ENCODE measurements around the gene ANKRD33. TPM values are rescaled to one million over a fixed set of nuclear protein-coding genes. Genes with fewer than 3 reads are reported as not detected.

ANKRD33 gene
- polyA plus RNA-seq, 1 of the 3 experiments (the other 2 are of a cell fraction), result not detected

DNA sequence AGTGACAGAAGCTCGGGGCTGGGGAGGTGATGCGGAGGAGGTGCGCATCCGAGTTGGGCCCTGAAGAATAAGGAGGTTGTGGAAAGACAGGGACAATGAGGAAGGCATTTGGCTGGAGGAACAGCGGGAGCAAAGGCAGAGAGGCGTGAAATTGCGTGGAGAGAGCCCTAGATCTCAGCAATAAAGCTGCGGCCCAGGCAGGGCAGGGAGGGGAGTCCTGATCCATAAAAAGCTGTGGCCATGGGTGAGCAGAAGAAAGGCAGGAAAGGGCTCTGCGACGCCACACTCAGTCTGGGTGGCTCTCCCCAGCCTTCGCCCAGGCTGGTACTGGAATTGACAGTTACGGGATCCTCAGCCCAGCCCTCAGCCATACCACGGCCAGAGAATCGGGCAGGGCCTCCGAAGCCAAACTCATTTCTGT, 41.6 kb upstream of the ANKRD33 start:
- POLR2A ChIA-PET, result no interaction called here
- H3K79me2 ChIP-seq (ENCODE audit: insufficient read depth), result no peaks in the 10 kb centered on the region
- H3K4me1 ChIP-seq (ENCODE audit: control insufficient read depth in 1 of 2, insufficient read depth in 2 of 2, low read depth in 1 of 2, low read length in 1 of 2), result peaks cover 0 to 50% of the 10 kb centered on the region in 2 experiments; a peak in 2 of 4 replicates
- no peak overlapping the region for H3K9ac ChIP-seq
- H3K36me3 ChIP-seq (replicated peaks in 1 of 2; ENCODE audit: control insufficient read depth in 1 of 2, insufficient read depth in 2 of 2, low read length in 1 of 2), result no peaks in the 10 kb centered on the region
- CTCF ChIA-PET, result interaction anchor here (0.9 to 3.5 kb wide), 9 partner anchors 9 to 425 kb away, joined by 3 to 16 read pairs (median 5); no protein-coding TSS in a partner anchor
- H2AFZ ChIP-seq (ENCODE audit: low read depth), result no peak overlapping the region
- H3K9me2 ChIP-seq, result no peaks in the 10 kb centered on the region
- TF ChIP-seq SIN3A (IDR thresholded peaks at IDR 0.05; ENCODE audit: borderline replicate concordance, low read depth, low read length) (no peak), GATA2 (CRISPR knock-in tag; IDR thresholded peaks at IDR 0.05) (no peak), TAF1 (IDR thresholded peaks at IDR 0.05; ENCODE audit: borderline replicate concordance, low read depth, low read length) (no peak)
- no peaks in the 10 kb centered on the region for H3K9me3 ChIP-seq
- no peaks in the 10 kb centered on the region for H3F3A ChIP-seq (replicated peaks; ENCODE audit: insufficient read depth)
- H3K4me3 ChIP-seq (ENCODE audit: low read depth in 2 of 2, low read length in 1 of 2), result no peak overlapping the region; a peak in 1 of 4 replicates
- no peak for DNase-seq
- H4K20me1 ChIP-seq (ENCODE audit: insufficient read depth), result no peaks in the 10 kb centered on the region
- peak overlapping the region; percentile 76 for H3K4me2 ChIP-seq
- peaks cover 15% of the 10 kb centered on the region; the same call in 1 of the 2 replicates for H3K27me3 ChIP-seq (ENCODE audit: insufficient read depth)
- WGBS (ENCODE audit: low lambda C conversion rate), result 94% methylated on average over 13 of the region's 15 CpGs
- H3K27ac ChIP-seq (ENCODE audit: low read depth in 2 of 2, low read length in 1 of 2), result peak overlapping the region in 1 of 2 experiments; percentile 90; a peak in 2 of 4 replicates

DNA sequence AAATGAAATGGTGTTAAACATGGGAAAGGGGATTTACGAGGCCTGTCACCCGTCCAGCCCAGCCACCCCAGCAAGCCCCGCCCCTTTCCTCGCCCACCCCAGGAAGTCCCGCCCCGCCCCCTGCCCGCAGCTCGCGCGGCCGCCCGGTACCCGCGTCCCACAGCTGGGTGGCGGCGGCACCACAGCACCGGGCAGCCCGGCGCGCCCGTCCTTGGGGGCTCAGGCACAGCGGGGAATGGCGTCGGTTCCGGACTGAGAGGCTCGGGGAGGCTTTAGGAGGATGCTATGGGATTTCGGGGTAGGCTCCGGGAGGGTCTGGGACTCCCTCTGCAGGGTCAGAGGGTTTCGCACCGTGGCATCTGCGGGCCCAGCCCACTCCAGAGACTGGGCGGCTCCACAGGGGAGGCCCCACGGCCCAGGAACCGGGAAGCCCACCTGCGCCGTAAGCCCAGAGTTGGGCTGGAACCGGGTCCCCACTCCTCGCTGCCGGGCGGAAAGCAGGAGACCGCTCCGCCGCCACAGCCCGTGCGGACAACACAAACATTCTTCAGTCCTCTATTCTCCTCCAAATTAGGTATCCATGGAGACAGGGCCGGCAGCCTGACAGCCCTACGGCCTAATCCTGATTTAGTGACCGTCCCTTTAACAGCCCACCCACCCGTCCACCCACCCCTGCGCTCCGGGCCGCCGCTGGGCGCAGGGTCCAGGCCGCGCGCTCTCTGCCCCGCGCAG, 40.8 kb upstream of the ANKRD33 start:
- H3K27me3 ChIP-seq (ENCODE audit: insufficient read depth), result peaks cover 12% of the 10 kb centered on the region; the same call in 1 of the 2 replicates
- no peaks in the 10 kb centered on the region for H3K36me3 ChIP-seq (replicated peaks in 1 of 2; ENCODE audit: control insufficient read depth in 1 of 2, insufficient read depth in 2 of 2, low read length in 1 of 2)
- no peaks in the 10 kb centered on the region for H3F3A ChIP-seq (replicated peaks; ENCODE audit: insufficient read depth)
- no peaks in the 10 kb centered on the region for H3K79me2 ChIP-seq (ENCODE audit: insufficient read depth)
- WGBS (ENCODE audit: low lambda C conversion rate), result 2% methylated on average over 20 of the region's 59 CpGs
- H2AFZ ChIP-seq (ENCODE audit: low read depth), result peak overlapping the region; percentile 84; the same call in 1 of the 2 replicates
- peak; percentile 94 for DNase-seq
- H3K9me3 ChIP-seq, result no peaks in the 10 kb centered on the region
- peaks cover 0 to 42% of the 10 kb centered on the region in 2 experiments; a peak in 2 of 4 replicates for H3K4me1 ChIP-seq (ENCODE audit: control insufficient read depth in 1 of 2, insufficient read depth in 2 of 2, low read depth in 1 of 2, low read length in 1 of 2)
- H4K20me1 ChIP-seq (ENCODE audit: insufficient read depth), result no peaks in the 10 kb centered on the region
- peak overlapping the region; percentile 61 to 63 for H3K4me3 ChIP-seq (ENCODE audit: low read depth in 2 of 2, low read length in 1 of 2)
- H3K27ac ChIP-seq (ENCODE audit: low read depth in 2 of 2, low read length in 1 of 2), result peak overlapping the region in 1 of 2 experiments; percentile 90; a peak in 2 of 4 replicates
- peak overlapping the region; percentile 76 for H3K4me2 ChIP-seq
- POLR2A ChIA-PET, result no interaction called here
- CTCF ChIA-PET, result interaction anchor here (0.9 to 3.5 kb wide), 5 partner anchors 18 to 426 kb away, joined by 3 to 16 read pairs (median 5); no protein-coding TSS in a partner anchor
- TF ChIP-seq MXI1 (IDR thresholded peaks at IDR 0.05; ENCODE audit: low read depth, low read length), result peak; percentile 31; the same call in 1 of the 2 replicates
- TF ChIP-seq EZH2phosphoT487 (IDR thresholded peaks at IDR 0.05; ENCODE audit: borderline replicate concordance, low read depth), result no peak
- no peaks in the 10 kb centered on the region for H3K9me2 ChIP-seq
- no peak overlapping the region; the same call in 1 of the 2 replicates for H3K9ac ChIP-seq

DNA sequence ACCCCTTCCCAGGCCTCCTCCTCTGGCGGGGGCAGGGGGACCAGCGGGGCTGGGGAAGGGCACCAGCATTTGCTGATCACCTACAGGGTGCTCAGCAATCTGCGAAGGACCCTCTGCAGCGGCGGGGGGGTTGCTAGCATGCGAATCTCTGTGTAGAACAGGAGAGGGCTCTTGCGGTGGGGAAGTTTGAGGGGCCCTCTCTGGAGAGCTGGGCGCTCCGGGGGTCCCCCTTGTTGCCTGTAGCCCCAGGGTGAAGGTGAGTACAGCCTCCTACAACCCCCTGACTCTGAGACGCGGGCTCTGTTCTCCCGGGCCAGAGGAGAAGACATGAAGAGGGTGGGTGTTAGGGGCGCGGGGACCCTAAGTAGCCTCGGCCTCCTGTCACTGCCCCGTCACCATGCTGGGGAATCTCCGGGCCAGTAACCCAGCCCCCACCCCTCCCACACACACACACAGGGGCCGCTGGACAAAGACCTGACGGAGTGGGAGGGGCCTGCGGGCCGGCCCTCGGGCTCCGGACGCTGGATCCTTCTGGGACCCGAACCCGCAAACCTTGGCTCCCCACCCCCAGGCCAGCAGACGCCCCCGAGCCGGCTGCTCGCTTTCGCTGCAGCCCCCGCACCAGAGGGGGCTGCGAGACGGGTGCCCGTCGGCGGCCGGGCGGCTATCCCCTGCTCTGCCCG, 40.1 kb upstream of the ANKRD33 start:
- Histone ChIP-seq H3K9ac (no peak overlapping the region), H2AFZ (ENCODE audit: low read depth) (peak overlapping the region; percentile 84; the same call in 1 of the 2 replicates), H3K4me1 (ENCODE audit: control insufficient read depth in 1 of 2, insufficient read depth in 2 of 2, low read depth in 1 of 2, low read length in 1 of 2) (peaks cover 0 to 45% of the 10 kb centered on the region in 2 experiments; a peak in 2 of 4 replicates), H3F3A (replicated peaks; ENCODE audit: insufficient read depth) (no peaks in the 10 kb centered on the region), H4K20me1 (ENCODE audit: insufficient read depth) (no peaks in the 10 kb centered on the region), H3K27ac (ENCODE audit: low read depth in 2 of 2, low read length in 1 of 2) (peak overlapping the region in 1 of 2 experiments; percentile 84; a peak in 2 of 4 replicates), H3K9me3 (no peaks in the 10 kb centered on the region), H3K4me3 (ENCODE audit: low read depth in 2 of 2, low read length in 1 of 2) (peak overlapping the region; percentile 61 to 63), H3K27me3 (ENCODE audit: insufficient read depth) (peaks cover 7% of the 10 kb centered on the region; the same call in 1 of the 2 replicates), H3K4me2 (peak overlapping the region; percentile 76), H3K9me2 (no peaks in the 10 kb centered on the region), H3K79me2 (ENCODE audit: insufficient read depth) (no peaks in the 10 kb centered on the region), H3K36me3 (replicated peaks in 1 of 2; ENCODE audit: control insufficient read depth in 1 of 2, insufficient read depth in 2 of 2, low read length in 1 of 2) (no peaks in the 10 kb centered on the region)
- peak; percentile 85 for DNase-seq
- WGBS (ENCODE audit: low lambda C conversion rate), result 3% methylated on average over 15 of the region's 40 CpGs
- ChIA-PET CTCF (interaction anchor here (3.5 to 6.0 kb wide), 2 partner anchors 24 to 27 kb away, joined by 16 to 25 read pairs; no protein-coding TSS in a partner anchor), POLR2A (no interaction called here)
- TF ChIP-seq MXI1 (IDR thresholded peaks at IDR 0.05; ENCODE audit: low read depth, low read length) (peak; percentile 38; the same call in 1 of the 2 replicates), NFIC (IDR thresholded peaks at IDR 0.05; ENCODE audit: borderline replicate concordance) (no peak), CHD2 (IDR thresholded peaks at IDR 0.05; ENCODE audit: low read length, partially characterized antibody) (no peak)

Data from SK-N-SH (cell line).